Keratinocyte (primary cell): Measurements from ENCODE around the gene GPLD1. TPM values are rescaled to one million over a fixed set of nuclear protein-coding genes. Genes with fewer than 3 reads are reported as not detected.

Source experiments
- DNase-seq: peaks from one replicate; pipeline ENCODE4 v3.0.0-alpha.2; 2011; ENCODE audit warnings: low read depth, missing footprints, low spot score
- FAIRE-seq: peaks from 2 replicates; lab custom pipeline; 2011; peaks lifted over from hg19 to GRCh38; lab: Jason Lieb, UNC
- H2AFZ ChIP-seq: 2 replicates; pipeline ENCODE4 v1.6.0; 2012; ENCODE audit warnings: low read length, control low read depth, inconsistent platforms; ENCODE audit not compliant: control insufficient read depth
- H3K27ac ChIP-seq: 2 replicates; pipeline ENCODE4 v1.5.1; 2011; ENCODE audit warnings: low read length; ENCODE audit not compliant: control insufficient read depth, insufficient read depth
- H3K27me3 ChIP-seq: 3 replicates; pipeline ENCODE4 v1.6.0; 2011; ENCODE audit warnings: low read length; ENCODE audit not compliant: control insufficient read depth, insufficient read depth; ENCODE audit errors: extremely low read depth
- H3K36me3 ChIP-seq, 2 experiments: 2 replicates in 1 of 2; 3 replicates in 1 of 2; pipeline ENCODE4 v1.5.1; 2011; ENCODE audit warnings: low read length in 2 of 2, mild to moderate bottlenecking in 1 of 2; ENCODE audit not compliant: control insufficient read depth in 2 of 2, insufficient read depth in 2 of 2; ENCODE audit errors: extremely low read depth in 1 of 2
- H3K4me1 ChIP-seq: 3 replicates; pipeline ENCODE4 v1.5.1; 2011; ENCODE audit warnings: low read length; ENCODE audit not compliant: control insufficient read depth, insufficient read depth; ENCODE audit errors: extremely low read depth
- H3K4me2 ChIP-seq: 3 replicates; pipeline ENCODE4 v1.6.0; 2011; ENCODE audit warnings: low read depth, low read length; ENCODE audit not compliant: control insufficient read depth, insufficient read depth; ENCODE audit errors: extremely low read depth
- H3K4me3 ChIP-seq, 3 experiments: fragments of 200-600 bp in 1 of 3; sonication (generic) in 1 of 3; 2 replicates in 2 of 3; 3 replicates in 1 of 3; pipeline ENCODE4 v1.5.1; 2011 to 2016; ENCODE audit warnings: low read length in 3 of 3, mild to moderate bottlenecking in 3 of 3, control low read depth in 2 of 3, inconsistent platforms in 1 of 3, low read depth in 1 of 3, mixed read lengths in 1 of 3, mixed run types in 1 of 3, moderate library complexity in 1 of 3; ENCODE audit not compliant: control insufficient read depth in 2 of 3, insufficient read depth in 2 of 3; ENCODE audit errors: extremely low read depth in 1 of 3
- H3K79me2 ChIP-seq: 2 replicates; pipeline ENCODE4 v1.6.0; 2012; ENCODE audit warnings: low read length; ENCODE audit not compliant: control insufficient read depth, insufficient read depth
- H3K9ac ChIP-seq: 3 replicates; pipeline ENCODE4 v1.6.0; 2011; ENCODE audit warnings: low read length; ENCODE audit not compliant: control insufficient read depth, insufficient read depth; ENCODE audit errors: extremely low read depth
- H3K9me1 ChIP-seq: 3 replicates; pipeline ENCODE4 v1.6.0; 2011; ENCODE audit warnings: low read length; ENCODE audit not compliant: control insufficient read depth, insufficient read depth; ENCODE audit errors: extremely low read depth
- H3K9me3 ChIP-seq: 2 replicates; pipeline ENCODE4 v1.5.1; 2012; ENCODE audit warnings: low read depth, low read length; ENCODE audit not compliant: control insufficient read depth
- H4K20me1 ChIP-seq: 3 replicates; pipeline ENCODE4 v1.6.0; 2011; ENCODE audit warnings: low read length; ENCODE audit not compliant: control insufficient read depth, insufficient read depth; ENCODE audit errors: extremely low read depth
- EZH2 ChIP-seq: IDR thresholded peaks from one replicate; pipeline ENCODE4 v1.6.1; 2012; ENCODE audit warnings: inconsistent platforms, mild to moderate bottlenecking, low read length, moderate library complexity
- dilution Hi-C: fragments of 300-500 bp; cut with MboI; formaldehyde crosslinking; loops from one replicate; pipeline ENCODE4 v1.7.0; 2020; ENCODE audit warnings: low sequenced_read_pairs; ENCODE audit not compliant: extremely low pct_ligation_motif_present
- polyA plus RNA-seq, 5 experiments: library from polyadenylated mRNA; depleted of rRNA in 3 of 5; stranded (reverse) in 3 of 5; stranded (forward) in 1 of 5; unstranded in 1 of 5; fragments of >200 nt; gene quantifications; 1 replicate in 1 of 5; 2 replicates in 3 of 5; 3 replicates in 1 of 5; pipeline versions ENCODE4 v1.2.1 to v1.2.3, GENCODE V29; 2011 to 2012; ENCODE audit warnings: missing spikeins in 2 of 5, low read depth in 1 of 5, low replicate concordance in 1 of 5
- TF ChIP-seq, protein P1 (sequence below), 3 experiments: IDR thresholded peaks in 1 of 3; conservative IDR thresholded peaks in 1 of 3; optimal IDR thresholded peaks in 1 of 3; 2 replicates in 2 of 3; 3 replicates in 1 of 3; pipeline versions ENCODE3 to v1.5.1; 2011; ENCODE audit warnings: low read length in 3 of 3, mild to moderate bottlenecking in 3 of 3, moderate library complexity in 2 of 3, control low read depth in 1 of 3, inconsistent platforms in 1 of 3; ENCODE audit not compliant: insufficient read depth in 2 of 3; ENCODE audit errors: extremely low read depth in 1 of 3

GPLD1 gene
- polyA plus RNA-seq, 1 donor (not counting 4 experiments of a cell fraction or from before 2014, with no cell fraction given): 0.07 TPM

- Histone ChIP-seq H3K27me3 (no peaks in the 10 kb centered on the region), H3K9ac (no peak overlapping the region), H3K27ac (no peak overlapping the region), H3K4me2 (no peak overlapping the region), H3K79me2 (no peaks in the 10 kb centered on the region), H4K20me1 (no peaks in the 10 kb centered on the region), H3K4me1 (no peaks in the 10 kb centered on the region), H3K4me3 (no peak overlapping the region), H3K9me3 (no peaks in the 10 kb centered on the region), H3K36me3 (no peaks in the 10 kb centered on the region), H3K9me1 (no peaks in the 10 kb centered on the region), H2AFZ (no peak overlapping the region)
- dilution Hi-C loops: no loop called here
- TF ChIP-seq, protein P1, sequence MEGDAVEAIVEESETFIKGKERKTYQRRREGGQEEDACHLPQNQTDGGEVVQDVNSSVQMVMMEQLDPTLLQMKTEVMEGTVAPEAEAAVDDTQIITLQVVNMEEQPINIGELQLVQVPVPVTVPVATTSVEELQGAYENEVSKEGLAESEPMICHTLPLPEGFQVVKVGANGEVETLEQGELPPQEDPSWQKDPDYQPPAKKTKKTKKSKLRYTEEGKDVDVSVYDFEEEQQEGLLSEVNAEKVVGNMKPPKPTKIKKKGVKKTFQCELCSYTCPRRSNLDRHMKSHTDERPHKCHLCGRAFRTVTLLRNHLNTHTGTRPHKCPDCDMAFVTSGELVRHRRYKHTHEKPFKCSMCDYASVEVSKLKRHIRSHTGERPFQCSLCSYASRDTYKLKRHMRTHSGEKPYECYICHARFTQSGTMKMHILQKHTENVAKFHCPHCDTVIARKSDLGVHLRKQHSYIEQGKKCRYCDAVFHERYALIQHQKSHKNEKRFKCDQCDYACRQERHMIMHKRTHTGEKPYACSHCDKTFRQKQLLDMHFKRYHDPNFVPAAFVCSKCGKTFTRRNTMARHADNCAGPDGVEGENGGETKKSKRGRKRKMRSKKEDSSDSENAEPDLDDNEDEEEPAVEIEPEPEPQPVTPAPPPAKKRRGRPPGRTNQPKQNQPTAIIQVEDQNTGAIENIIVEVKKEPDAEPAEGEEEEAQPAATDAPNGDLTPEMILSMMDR (optimal IDR thresholded peaks at IDR 0.05 in 1 of 3, IDR thresholded peaks at IDR 0.05 in 1 of 3, conservative IDR thresholded peaks at IDR 0.05 in 1 of 3; ENCODE audit: extremely low read depth in 1 of 3, insufficient read depth in 2 of 3, low read length in 3 of 3): no peak
- TF ChIP-seq EZH2: no peak
- DNase-seq: no peak
- FAIRE-seq: no peak
Observed at GRCh38 chr6:24484657-24485323, 4.6 kb downstream of the GPLD1 start.

GRCh38 chr6:24481449-24481848 lies 7.9 kb downstream of the GPLD1 start:
- DNase-seq (no peak), FAIRE-seq (no peak)
- H3K4me3 ChIP-seq: no peak overlapping the region
- no peaks in the 10 kb centered on the region for H3K36me3 ChIP-seq
- no peaks in the 10 kb centered on the region for H3K4me1 ChIP-seq
- H2AFZ ChIP-seq: no peak overlapping the region
- no peaks in the 10 kb centered on the region for H3K9me1 ChIP-seq
- no peak overlapping the region for H3K4me2 ChIP-seq
- no peaks in the 10 kb centered on the region for H3K27me3 ChIP-seq
- H3K9ac ChIP-seq: no peak overlapping the region
- dilution Hi-C loops: no loop called here
- no peaks in the 10 kb centered on the region for H3K9me3 ChIP-seq
- no peak overlapping the region for H3K27ac ChIP-seq
- no peaks in the 10 kb centered on the region for H4K20me1 ChIP-seq
- H3K79me2 ChIP-seq: no peaks in the 10 kb centered on the region
- TF ChIP-seq EZH2: no peak
- TF ChIP-seq, protein P1 (optimal IDR thresholded peaks at IDR 0.05 in 1 of 3, IDR thresholded peaks at IDR 0.05 in 1 of 3, conservative IDR thresholded peaks at IDR 0.05 in 1 of 3; ENCODE audit: extremely low read depth in 1 of 3, insufficient read depth in 2 of 3, low read length in 3 of 3): no peak
